ENCODE results near the gene INTS12.

Gene INTS12

GRCh38 chr4:105679186-105679585 lies 29.3 kb downstream of the INTS12 start:
- DNase-seq, result no peak

GRCh38 chr4:105677709-105678108 lies 30.8 kb downstream of the INTS12 start:
- DNase-seq, result no peak

- no peak for DNase-seq
Measured at GRCh38 chr4:105674011-105674410, 34.5 kb downstream of the INTS12 start.

- DNase-seq, result no peak
Measured at GRCh38 chr4:105671301-105671700, 37.2 kb downstream of the INTS12 start.

- DNase-seq, result no peak
Measured at GRCh38 chr4:105670684-105671083, 37.8 kb downstream of the INTS12 start.

GRCh38 chr4:105666693-105667092 lies 41.8 kb downstream of the INTS12 start:
- DNase-seq, result peak in 1 of 2 experiments; percentile 11

- no peak for DNase-seq
Measured at GRCh38 chr4:105662935-105663675, 45.4 kb downstream of the INTS12 start.

- DNase-seq, result no peak
Measured at GRCh38 chr4:105661028-105661427, 47.5 kb downstream of the INTS12 start.

- DNase-seq, result no peak
Measured at GRCh38 chr4:105659190-105659589, 49.3 kb downstream of the INTS12 start.

GRCh38 chr4:105657117-105657765 lies 51.2 kb downstream of the INTS12 start:
- DNase-seq, result no peak

- DNase-seq, result no peak
Measured at GRCh38 chr4:105652286-105652888, 56.1 kb downstream of the INTS12 start.

GRCh38 chr4:105651884-105652283 lies 56.6 kb downstream of the INTS12 start:
- no peak for DNase-seq

GRCh38 chr4:105650190-105650589 lies 58.3 kb downstream of the INTS12 start:
- no peak for DNase-seq

- DNase-seq, result no peak
Measured at GRCh38 chr4:105645440-105645839, 63.0 kb downstream of the INTS12 start.

- peak in 1 of 2 experiments; percentile 11 for DNase-seq
Measured at GRCh38 chr4:105644257-105644656, 64.2 kb downstream of the INTS12 start.

- no peak for DNase-seq
Measured at GRCh38 chr4:105641845-105642244, 66.6 kb downstream of the INTS12 start.

- DNase-seq, result peak; percentile 35 to 66
Measured at GRCh38 chr4:105637408-105638176, 70.9 kb downstream of the INTS12 start.

- no peak for DNase-seq
Measured at GRCh38 chr4:105634402-105635080, 73.9 kb downstream of the INTS12 start.

GRCh38 chr4:105633241-105633640 lies 75.2 kb downstream of the INTS12 start:
- no peak for DNase-seq

All from SHP77 (cell line).